Transverse colon (tissue), 4 donors: Measurements from ENCODE around the gene TBL1Y.
A peak's percentile ranks its signal among the peaks of the same experiment; 100 is the strongest.

Experiments
- CTCF ChIP-seq, 5 experiments: fragments of 200-600 bp in 3 of 5; fragments of 450-650 bp in 2 of 5; sonication (generic) in 3 of 5; IDR thresholded peaks; 1 replicate in 2 of 5; 2 replicates in 3 of 5; pipeline ENCODE4 v1.5.1; 2016 to 2017; ENCODE audit warnings: antibody characterized with exemption in 5 of 5, inconsistent platforms in 3 of 5, mild to moderate bottlenecking in 2 of 5, moderate library complexity in 1 of 5
- POLR2A ChIP-seq: fragments of 450-650 bp; IDR thresholded peaks from one replicate; pipeline ENCODE4 v1.6.1; 2016; ENCODE audit warnings: antibody characterized with exemption, mild to moderate bottlenecking, moderate library complexity
- POLR2AphosphoS5 ChIP-seq, 3 donors: sonication (generic); formaldehyde crosslinking; IDR thresholded peaks; one replicate each; pipeline ENCODE4 v1.6.1; 2016; ENCODE audit warnings: antibody characterized with exemption in 3 of 3

DNA sequence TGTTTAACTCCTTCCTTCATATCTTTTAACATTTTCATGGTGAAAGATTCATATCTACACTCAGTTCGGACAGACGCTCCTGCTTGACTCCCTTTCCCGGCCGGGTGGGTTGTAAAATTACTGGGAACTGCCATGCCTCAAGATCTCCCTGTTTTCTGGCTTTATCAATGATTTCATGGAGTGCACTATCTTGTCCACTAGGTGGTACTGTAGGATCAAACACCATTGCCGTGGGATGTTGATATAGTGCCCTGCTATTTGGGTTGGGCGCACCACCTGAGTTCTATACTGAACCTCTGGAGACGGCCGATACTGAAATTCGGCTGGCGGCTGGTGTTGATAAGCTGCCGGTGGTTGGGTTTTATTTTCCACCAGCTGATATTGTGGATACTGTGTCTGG, 54.2 kb downstream of the TBL1Y start:
- TF ChIP-seq CTCF (IDR thresholded peaks at IDR 0.05) = peak in 4 of 5 experiments; percentile 60 to 76 (median 66)
- no peak for TF ChIP-seq POLR2A
- TF ChIP-seq POLR2AphosphoS5 (IDR thresholded peaks at IDR 0.05) = no peak
